VCaP (cell line): ENCODE data around the gene PTPRJ.
A peak's percentile ranks its signal among the peaks of the same experiment; 100 is the strongest.

Experiments
- H3K27ac ChIP-seq: fragments of 450-650 bp; 2 replicates; pipeline ENCODE4 v1.5.1; 2017
- TF ChIP-seq, protein P1 (sequence below): fragments of 450-650 bp; conservative IDR thresholded peaks from 2 replicates; pipeline ENCODE4 v1.5.1; 2017; ENCODE audit warnings: mild to moderate bottlenecking, moderate library complexity

Gene PTPRJ

GRCh38 chr11:48056325-48057183, 76.2 kb downstream of the PTPRJ start:
- H3K27ac ChIP-seq, result peak overlapping the region; percentile 100

DNA sequence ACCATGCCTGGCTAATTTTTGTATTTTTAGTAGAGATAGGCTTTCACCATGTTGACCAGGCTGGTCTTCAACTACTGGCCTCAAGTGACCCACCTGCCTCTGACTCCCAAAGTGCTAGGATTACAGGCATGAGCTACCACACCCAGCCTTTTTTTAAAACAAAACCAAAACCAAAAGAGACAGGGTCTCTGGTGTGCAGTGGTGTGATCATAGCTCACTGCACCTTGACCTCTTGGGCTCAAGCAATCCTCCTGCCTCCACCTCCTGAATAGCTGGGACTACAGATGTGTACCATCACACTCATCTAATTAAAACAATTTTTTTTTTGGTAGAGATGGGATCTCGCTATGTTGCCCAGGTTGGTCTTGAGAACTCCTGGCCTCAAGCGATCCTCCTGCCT, 77.7 kb downstream of the PTPRJ start:
- TF ChIP-seq, protein P1, sequence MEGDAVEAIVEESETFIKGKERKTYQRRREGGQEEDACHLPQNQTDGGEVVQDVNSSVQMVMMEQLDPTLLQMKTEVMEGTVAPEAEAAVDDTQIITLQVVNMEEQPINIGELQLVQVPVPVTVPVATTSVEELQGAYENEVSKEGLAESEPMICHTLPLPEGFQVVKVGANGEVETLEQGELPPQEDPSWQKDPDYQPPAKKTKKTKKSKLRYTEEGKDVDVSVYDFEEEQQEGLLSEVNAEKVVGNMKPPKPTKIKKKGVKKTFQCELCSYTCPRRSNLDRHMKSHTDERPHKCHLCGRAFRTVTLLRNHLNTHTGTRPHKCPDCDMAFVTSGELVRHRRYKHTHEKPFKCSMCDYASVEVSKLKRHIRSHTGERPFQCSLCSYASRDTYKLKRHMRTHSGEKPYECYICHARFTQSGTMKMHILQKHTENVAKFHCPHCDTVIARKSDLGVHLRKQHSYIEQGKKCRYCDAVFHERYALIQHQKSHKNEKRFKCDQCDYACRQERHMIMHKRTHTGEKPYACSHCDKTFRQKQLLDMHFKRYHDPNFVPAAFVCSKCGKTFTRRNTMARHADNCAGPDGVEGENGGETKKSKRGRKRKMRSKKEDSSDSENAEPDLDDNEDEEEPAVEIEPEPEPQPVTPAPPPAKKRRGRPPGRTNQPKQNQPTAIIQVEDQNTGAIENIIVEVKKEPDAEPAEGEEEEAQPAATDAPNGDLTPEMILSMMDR, result no peak
- peak overlapping the region; percentile 100 for H3K27ac ChIP-seq

More at GRCh38 chr11:48056325-48057183, 76.2 kb downstream of the PTPRJ start:
- TF ChIP-seq, protein P1, result no peak

DNA sequence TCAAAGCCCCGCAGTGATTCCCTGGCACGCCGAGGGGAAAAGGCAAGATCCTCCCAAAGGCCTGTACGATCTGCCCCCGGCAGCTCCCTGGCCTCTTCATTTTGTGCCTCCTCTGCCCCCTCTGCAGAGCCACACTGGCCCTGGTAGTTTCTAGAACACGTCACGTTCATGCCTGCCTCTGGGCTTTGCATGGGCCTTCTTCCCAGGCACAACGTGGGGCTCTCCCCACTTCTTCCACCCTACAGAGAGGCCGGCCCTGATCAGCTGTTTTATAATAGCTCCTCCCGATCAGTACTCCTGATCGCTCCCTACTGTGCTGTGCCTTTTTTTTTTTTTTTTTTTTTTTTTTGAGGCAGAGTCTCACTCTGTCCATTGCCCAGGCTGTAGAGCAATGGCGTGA, 78.4 kb downstream of the PTPRJ start:
- peak overlapping the region; percentile 100 for H3K27ac ChIP-seq
- TF ChIP-seq, protein P1, result no peak

- TF ChIP-seq, protein P1, result no peak
- H3K27ac ChIP-seq, result peak overlapping the region; percentile 100; the same call in 1 of the 2 replicates
Measured at GRCh38 chr11:48062649-48063048, 82.3 kb downstream of the PTPRJ start.

GRCh38 chr11:48063424-48063978, 83.1 kb downstream of the PTPRJ start:
- TF ChIP-seq, protein P1, result no peak
- H3K27ac ChIP-seq, result no peak overlapping the region; the same call in 1 of the 2 replicates

- no peak overlapping the region; the same call in 1 of the 2 replicates for H3K27ac ChIP-seq
- TF ChIP-seq, protein P1, result no peak
Measured at GRCh38 chr11:48064306-48064705, 83.9 kb downstream of the PTPRJ start.
